ENCODE measurements around the gene ZYG11B. TPM values are rescaled to one million over a fixed set of nuclear protein-coding genes. Genes with fewer than 3 reads are reported as not detected.

Gene ZYG11B
- total and polyA plus RNA-seq, 9 of the 15 experiments (the other 6 are each of a cell fraction or from before 2014, with no cell fraction given) = 4.9 to 22.2 (median 12.2) TPM

- TF ChIP-seq ZBTB40 (IDR thresholded peaks at IDR 0.05) = peak; percentile 69; the same call in 1 of the 2 replicates
- no peak for TF ChIP-seq ZBTB40 (CRISPR knock-in tag; IDR thresholded peaks at IDR 0.05)
- TF ChIP-seq BMI1 (IDR thresholded peaks at IDR 0.05; ENCODE audit: low read length) = no peak
- TF ChIP-seq, protein P1, sequence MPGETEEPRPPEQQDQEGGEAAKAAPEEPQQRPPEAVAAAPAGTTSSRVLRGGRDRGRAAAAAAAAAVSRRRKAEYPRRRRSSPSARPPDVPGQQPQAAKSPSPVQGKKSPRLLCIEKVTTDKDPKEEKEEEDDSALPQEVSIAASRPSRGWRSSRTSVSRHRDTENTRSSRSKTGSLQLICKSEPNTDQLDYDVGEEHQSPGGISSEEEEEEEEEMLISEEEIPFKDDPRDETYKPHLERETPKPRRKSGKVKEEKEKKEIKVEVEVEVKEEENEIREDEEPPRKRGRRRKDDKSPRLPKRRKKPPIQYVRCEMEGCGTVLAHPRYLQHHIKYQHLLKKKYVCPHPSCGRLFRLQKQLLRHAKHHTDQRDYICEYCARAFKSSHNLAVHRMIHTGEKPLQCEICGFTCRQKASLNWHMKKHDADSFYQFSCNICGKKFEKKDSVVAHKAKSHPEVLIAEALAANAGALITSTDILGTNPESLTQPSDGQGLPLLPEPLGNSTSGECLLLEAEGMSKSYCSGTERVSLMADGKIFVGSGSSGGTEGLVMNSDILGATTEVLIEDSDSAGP (CRISPR knock-in tag; IDR thresholded peaks at IDR 0.05) = peak; percentile 95
- TF ChIP-seq ZNF212 (CRISPR knock-in tag; IDR thresholded peaks at IDR 0.05) = no peak
- TF ChIP-seq, protein P2, sequence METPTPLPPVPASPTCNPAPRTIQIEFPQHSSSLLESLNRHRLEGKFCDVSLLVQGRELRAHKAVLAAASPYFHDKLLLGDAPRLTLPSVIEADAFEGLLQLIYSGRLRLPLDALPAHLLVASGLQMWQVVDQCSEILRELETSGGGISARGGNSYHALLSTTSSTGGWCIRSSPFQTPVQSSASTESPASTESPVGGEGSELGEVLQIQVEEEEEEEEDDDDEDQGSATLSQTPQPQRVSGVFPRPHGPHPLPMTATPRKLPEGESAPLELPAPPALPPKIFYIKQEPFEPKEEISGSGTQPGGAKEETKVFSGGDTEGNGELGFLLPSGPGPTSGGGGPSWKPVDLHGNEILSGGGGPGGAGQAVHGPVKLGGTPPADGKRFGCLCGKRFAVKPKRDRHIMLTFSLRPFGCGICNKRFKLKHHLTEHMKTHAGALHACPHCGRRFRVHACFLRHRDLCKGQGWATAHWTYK (CRISPR knock-in tag; IDR thresholded peaks at IDR 0.05) = no peak
- TF ChIP-seq TRIM24 (IDR thresholded peaks at IDR 0.05) = no peak
- no peak for TF ChIP-seq ZEB2 (IDR thresholded peaks at IDR 0.05)
- TF ChIP-seq, protein P3, sequence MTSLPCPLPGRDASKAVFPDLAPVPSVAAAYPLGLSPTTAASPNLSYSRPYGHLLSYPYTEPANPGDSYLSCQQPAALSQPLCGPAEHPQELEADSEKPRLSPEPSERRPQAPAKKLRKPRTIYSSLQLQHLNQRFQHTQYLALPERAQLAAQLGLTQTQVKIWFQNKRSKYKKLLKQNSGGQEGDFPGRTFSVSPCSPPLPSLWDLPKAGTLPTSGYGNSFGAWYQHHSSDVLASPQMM (CRISPR knock-in tag; IDR thresholded peaks at IDR 0.05) = no peak
- TF ChIP-seq POLR3G (IDR thresholded peaks at IDR 0.05; ENCODE audit: extremely low read depth, insufficient read length, insufficient replicate concordance) = no peak
- TF ChIP-seq, protein P4, sequence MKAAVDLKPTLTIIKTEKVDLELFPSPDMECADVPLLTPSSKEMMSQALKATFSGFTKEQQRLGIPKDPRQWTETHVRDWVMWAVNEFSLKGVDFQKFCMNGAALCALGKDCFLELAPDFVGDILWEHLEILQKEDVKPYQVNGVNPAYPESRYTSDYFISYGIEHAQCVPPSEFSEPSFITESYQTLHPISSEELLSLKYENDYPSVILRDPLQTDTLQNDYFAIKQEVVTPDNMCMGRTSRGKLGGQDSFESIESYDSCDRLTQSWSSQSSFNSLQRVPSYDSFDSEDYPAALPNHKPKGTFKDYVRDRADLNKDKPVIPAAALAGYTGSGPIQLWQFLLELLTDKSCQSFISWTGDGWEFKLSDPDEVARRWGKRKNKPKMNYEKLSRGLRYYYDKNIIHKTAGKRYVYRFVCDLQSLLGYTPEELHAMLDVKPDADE (conservative IDR thresholded peaks at IDR 0.05; ENCODE audit: control insufficient read depth, low read depth, low read length) = no peak
- no peak for TF ChIP-seq SIX5 (IDR thresholded peaks at IDR 0.05; ENCODE audit: borderline replicate concordance in 1 of 2, insufficient read depth in 1 of 2, low read depth in 1 of 2, low read length in 2 of 2)
- no peak for TF ChIP-seq FOXP1 (CRISPR knock-in tag; IDR thresholded peaks at IDR 0.05)
- TF ChIP-seq HNRNPLL (IDR thresholded peaks at IDR 0.05; ENCODE audit: low read depth, low read length, poor library complexity, severe bottlenecking) = no peak
- TF ChIP-seq HNRNPH1 (optimal IDR thresholded peaks at IDR 0.05; ENCODE audit: low read depth, low read length) = no peak
Measured at GRCh38 chr1:52725903-52726264, 369 bp upstream of the ZYG11B start (continued).

Measured in K562 (cell line).